Measurements from ENCODE around the gene IGFBP5. TPM values are rescaled to one million over a fixed set of nuclear protein-coding genes. Genes with fewer than 3 reads are reported as not detected.

IGFBP5 gene
- polyA plus RNA-seq, 1 of the 3 experiments (the other 2 are of a cell fraction), result 323 TPM

DNA sequence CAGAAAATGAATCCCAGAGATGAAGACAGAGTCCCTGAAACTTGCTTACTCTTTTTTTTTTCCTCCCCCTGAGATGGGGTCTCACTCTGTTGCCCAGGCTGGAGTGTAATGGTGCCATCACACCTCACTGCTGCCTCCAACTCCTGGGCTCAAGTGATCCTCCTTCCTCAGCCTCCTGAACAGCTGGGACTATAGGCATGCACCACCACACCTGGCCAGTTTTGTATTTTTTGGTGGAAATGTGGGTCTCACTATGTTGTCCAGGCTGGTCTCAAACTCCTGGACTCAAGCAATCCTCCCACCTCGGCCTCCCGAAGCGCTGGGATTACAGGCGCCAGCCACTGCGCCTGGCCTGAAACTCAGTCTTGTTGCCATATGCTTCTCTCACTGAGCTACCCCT lies 34.3 kb downstream of the IGFBP5 start:
- Histone ChIP-seq H3F3A (replicated peaks; ENCODE audit: insufficient read depth) (no peaks in the 10 kb centered on the region), H3K79me2 (ENCODE audit: insufficient read depth) (peaks cover 23% of the 10 kb centered on the region; the same call in 1 of the 2 replicates), H3K36me3 (replicated peaks in 1 of 2; ENCODE audit: control insufficient read depth in 1 of 2, insufficient read depth in 2 of 2, low read length in 1 of 2) (peaks cover 17 to 51% of the 10 kb centered on the region in 2 experiments), H3K9me3 (no peaks in the 10 kb centered on the region), H3K4me2 (no peak overlapping the region), H3K4me1 (ENCODE audit: control insufficient read depth in 1 of 2, insufficient read depth in 2 of 2, low read depth in 1 of 2, low read length in 1 of 2) (peaks cover 14 to 39% of the 10 kb centered on the region in 2 experiments; a peak in 3 of 4 replicates), H2AFZ (ENCODE audit: low read depth) (no peak overlapping the region), H3K9me2 (no peaks in the 10 kb centered on the region), H3K9ac (no peak overlapping the region), H3K27me3 (ENCODE audit: insufficient read depth) (no peaks in the 10 kb centered on the region), H3K27ac (ENCODE audit: low read depth in 2 of 2, low read length in 1 of 2) (no peak overlapping the region), H4K20me1 (ENCODE audit: insufficient read depth) (0 out of 2 replicates have a peak, but pooled peaks cover 7% of the 10 kb centered on the region), H3K4me3 (ENCODE audit: low read depth in 2 of 2, low read length in 1 of 2) (no peak overlapping the region)
- WGBS (ENCODE audit: low lambda C conversion rate), result 98% methylated on average over 5 of the region's 5 CpGs
- CTCF ChIA-PET, result interaction anchor here (0.6 to 24.7 kb wide), 5 partner anchors 28 to 140 kb away, joined by 3 to 614 read pairs (median 4); partner anchors contain the start of gene IGFBP2
- DNase-seq, result no peak
- POLR2A ChIA-PET, result no interaction called here
- TF ChIP-seq, protein P1, sequence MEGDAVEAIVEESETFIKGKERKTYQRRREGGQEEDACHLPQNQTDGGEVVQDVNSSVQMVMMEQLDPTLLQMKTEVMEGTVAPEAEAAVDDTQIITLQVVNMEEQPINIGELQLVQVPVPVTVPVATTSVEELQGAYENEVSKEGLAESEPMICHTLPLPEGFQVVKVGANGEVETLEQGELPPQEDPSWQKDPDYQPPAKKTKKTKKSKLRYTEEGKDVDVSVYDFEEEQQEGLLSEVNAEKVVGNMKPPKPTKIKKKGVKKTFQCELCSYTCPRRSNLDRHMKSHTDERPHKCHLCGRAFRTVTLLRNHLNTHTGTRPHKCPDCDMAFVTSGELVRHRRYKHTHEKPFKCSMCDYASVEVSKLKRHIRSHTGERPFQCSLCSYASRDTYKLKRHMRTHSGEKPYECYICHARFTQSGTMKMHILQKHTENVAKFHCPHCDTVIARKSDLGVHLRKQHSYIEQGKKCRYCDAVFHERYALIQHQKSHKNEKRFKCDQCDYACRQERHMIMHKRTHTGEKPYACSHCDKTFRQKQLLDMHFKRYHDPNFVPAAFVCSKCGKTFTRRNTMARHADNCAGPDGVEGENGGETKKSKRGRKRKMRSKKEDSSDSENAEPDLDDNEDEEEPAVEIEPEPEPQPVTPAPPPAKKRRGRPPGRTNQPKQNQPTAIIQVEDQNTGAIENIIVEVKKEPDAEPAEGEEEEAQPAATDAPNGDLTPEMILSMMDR (IDR thresholded peaks at IDR 0.05), result no peak
- TF ChIP-seq POLR2AphosphoS5 (IDR thresholded peaks at IDR 0.05; ENCODE audit: low read depth, low read length) (no peak), RXRA (IDR thresholded peaks at IDR 0.05; ENCODE audit: borderline replicate concordance, low read depth) (no peak)
- TF ChIP-seq, protein P2, sequence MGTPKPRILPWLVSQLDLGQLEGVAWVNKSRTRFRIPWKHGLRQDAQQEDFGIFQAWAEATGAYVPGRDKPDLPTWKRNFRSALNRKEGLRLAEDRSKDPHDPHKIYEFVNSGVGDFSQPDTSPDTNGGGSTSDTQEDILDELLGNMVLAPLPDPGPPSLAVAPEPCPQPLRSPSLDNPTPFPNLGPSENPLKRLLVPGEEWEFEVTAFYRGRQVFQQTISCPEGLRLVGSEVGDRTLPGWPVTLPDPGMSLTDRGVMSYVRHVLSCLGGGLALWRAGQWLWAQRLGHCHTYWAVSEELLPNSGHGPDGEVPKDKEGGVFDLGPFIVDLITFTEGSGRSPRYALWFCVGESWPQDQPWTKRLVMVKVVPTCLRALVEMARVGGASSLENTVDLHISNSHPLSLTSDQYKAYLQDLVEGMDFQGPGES (IDR thresholded peaks at IDR 0.05; ENCODE audit: low read depth, low read length), result no peak

DNA sequence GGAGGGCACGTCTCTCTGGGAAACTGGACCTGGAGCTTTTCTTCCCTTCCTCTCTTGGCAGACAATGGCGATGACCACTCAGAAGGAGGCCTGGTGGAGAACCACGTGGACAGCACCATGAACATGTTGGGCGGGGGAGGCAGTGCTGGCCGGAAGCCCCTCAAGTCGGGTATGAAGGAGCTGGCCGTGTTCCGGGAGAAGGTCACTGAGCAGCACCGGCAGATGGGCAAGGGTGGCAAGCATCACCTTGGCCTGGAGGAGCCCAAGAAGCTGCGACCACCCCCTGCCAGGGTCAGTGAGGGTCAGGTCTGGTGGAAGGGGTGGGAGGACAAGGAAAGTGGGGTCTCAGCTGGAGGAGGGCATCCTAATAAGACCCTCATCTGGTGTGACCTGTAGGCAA lies 34.9 kb downstream of the IGFBP5 start:
- Histone ChIP-seq H3K9me3 (no peaks in the 10 kb centered on the region), H3K9me2 (no peaks in the 10 kb centered on the region), H3K4me1 (ENCODE audit: control insufficient read depth in 1 of 2, insufficient read depth in 2 of 2, low read depth in 1 of 2, low read length in 1 of 2) (peaks cover 13 to 34% of the 10 kb centered on the region in 2 experiments; a peak in 3 of 4 replicates), H3K9ac (no peak overlapping the region), H3K4me2 (no peak overlapping the region), H3K27me3 (ENCODE audit: insufficient read depth) (no peaks in the 10 kb centered on the region), H3F3A (replicated peaks; ENCODE audit: insufficient read depth) (no peaks in the 10 kb centered on the region), H3K36me3 (replicated peaks in 1 of 2; ENCODE audit: control insufficient read depth in 1 of 2, insufficient read depth in 2 of 2, low read length in 1 of 2) (peaks cover 17 to 52% of the 10 kb centered on the region in 2 experiments), H3K4me3 (ENCODE audit: low read depth in 2 of 2, low read length in 1 of 2) (no peak overlapping the region), H2AFZ (ENCODE audit: low read depth) (no peak overlapping the region), H3K27ac (ENCODE audit: low read depth in 2 of 2, low read length in 1 of 2) (no peak overlapping the region), H3K79me2 (ENCODE audit: insufficient read depth) (peaks cover 26% of the 10 kb centered on the region; the same call in 1 of the 2 replicates), H4K20me1 (ENCODE audit: insufficient read depth) (0 out of 2 replicates have a peak, but pooled peaks cover 7% of the 10 kb centered on the region)
- TF ChIP-seq TAF1 (IDR thresholded peaks at IDR 0.05; ENCODE audit: borderline replicate concordance, low read depth, low read length) (no peak), POLR2AphosphoS5 (IDR thresholded peaks at IDR 0.05; ENCODE audit: low read depth, low read length) (no peak), GABPA (IDR thresholded peaks at IDR 0.05; ENCODE audit: low read depth) (no peak), RFX5 (IDR thresholded peaks at IDR 0.05; ENCODE audit: low read length) (no peak), RXRA (IDR thresholded peaks at IDR 0.05; ENCODE audit: borderline replicate concordance, low read depth) (no peak), MEF2A (IDR thresholded peaks at IDR 0.05; ENCODE audit: borderline replicate concordance, low read depth) (no peak), NRF1 (IDR thresholded peaks at IDR 0.05; ENCODE audit: low read depth, low read length) (no peak), RAD21 (IDR thresholded peaks at IDR 0.05; ENCODE audit: low read length) (no peak), FOXJ3 (CRISPR knock-in tag; IDR thresholded peaks at IDR 0.05) (no peak), EZH2phosphoT487 (IDR thresholded peaks at IDR 0.05; ENCODE audit: borderline replicate concordance, low read depth) (no peak), RCOR1 (IDR thresholded peaks at IDR 0.05; ENCODE audit: low read length) (no peak), TCF12 (IDR thresholded peaks at IDR 0.05) (no peak)
- TF ChIP-seq, protein P1 (IDR thresholded peaks at IDR 0.05), result no peak
- TF ChIP-seq, protein P3, sequence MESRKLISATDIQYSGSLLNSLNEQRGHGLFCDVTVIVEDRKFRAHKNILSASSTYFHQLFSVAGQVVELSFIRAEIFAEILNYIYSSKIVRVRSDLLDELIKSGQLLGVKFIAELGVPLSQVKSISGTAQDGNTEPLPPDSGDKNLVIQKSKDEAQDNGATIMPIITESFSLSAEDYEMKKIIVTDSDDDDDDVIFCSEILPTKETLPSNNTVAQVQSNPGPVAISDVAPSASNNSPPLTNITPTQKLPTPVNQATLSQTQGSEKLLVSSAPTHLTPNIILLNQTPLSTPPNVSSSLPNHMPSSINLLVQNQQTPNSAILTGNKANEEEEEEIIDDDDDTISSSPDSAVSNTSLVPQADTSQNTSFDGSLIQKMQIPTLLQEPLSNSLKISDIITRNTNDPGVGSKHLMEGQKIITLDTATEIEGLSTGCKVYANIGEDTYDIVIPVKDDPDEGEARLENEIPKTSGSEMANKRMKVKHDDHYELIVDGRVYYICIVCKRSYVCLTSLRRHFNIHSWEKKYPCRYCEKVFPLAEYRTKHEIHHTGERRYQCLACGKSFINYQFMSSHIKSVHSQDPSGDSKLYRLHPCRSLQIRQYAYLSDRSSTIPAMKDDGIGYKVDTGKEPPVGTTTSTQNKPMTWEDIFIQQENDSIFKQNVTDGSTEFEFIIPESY (IDR thresholded peaks at IDR 0.05; ENCODE audit: borderline replicate concordance, low read depth), result no peak
- POLR2A ChIA-PET, result no interaction called here
- WGBS (ENCODE audit: low lambda C conversion rate), result 96% methylated on average over 10 of the region's 10 CpGs
- CTCF ChIA-PET, result interaction anchor here (0.9 to 24.7 kb wide), 3 partner anchors 94 to 1053 kb away, joined by 3 to 614 read pairs (median 5); no protein-coding TSS in a partner anchor
- no peak for DNase-seq
